BLaER1 treated with 17β-estradiol and CSF1 and Interleukin-3, amounts not matched to agents 10 nM and 100 nM (cell line): Measurements from ENCODE around the gene PSMA6.
"Not testable (repeated sequence)": the region's sequence is repeated elsewhere in the genome, so short reads cannot be mapped to it uniquely, and the experiment has no call there.

Experiments used
- H3K27ac ChIP-seq, 11 experiments: shearing (Covaris generic); formaldehyde crosslinking; 2 replicates each; pipeline ENCODE4 v1.8.1; 2022
- H3K27me3 ChIP-seq, 11 experiments: shearing (Covaris generic); formaldehyde crosslinking; 2 replicates each; pipeline ENCODE4 v1.8.1; 2022
- H3K36me3 ChIP-seq, 11 experiments: shearing (Covaris generic); formaldehyde crosslinking; 2 replicates each; pipeline ENCODE4 v1.8.1; 2022
- H3K4me1 ChIP-seq, 10 experiments: shearing (Covaris generic); formaldehyde crosslinking; 2 replicates each; pipeline ENCODE4 v1.8.1; 2022
- H3K4me2 ChIP-seq, 11 experiments: shearing (Covaris generic); formaldehyde crosslinking; 2 replicates each; pipeline ENCODE4 v1.8.1; 2022
- H3K4me3 ChIP-seq, 10 experiments: shearing (Covaris generic); formaldehyde crosslinking; 2 replicates each; pipeline ENCODE4 v1.8.1; 2022
- H3K9ac ChIP-seq, 11 experiments: shearing (Covaris generic); formaldehyde crosslinking; 2 replicates each; pipeline ENCODE4 v1.8.1; 2022
- H3K9me3 ChIP-seq, 11 experiments: shearing (Covaris generic); formaldehyde crosslinking; replicated peaks in 1 of 11; 2 replicates each; pipeline ENCODE4 v1.8.1; 2022
- H4K20me1 ChIP-seq, 11 experiments: shearing (Covaris generic); formaldehyde crosslinking; 2 replicates each; pipeline ENCODE4 v1.8.1; 2022
- Cebpa-rat ChIP-seq, 11 experiments: shearing (Covaris generic); IDR thresholded peaks; 2 replicates each; pipeline ENCODE4 v1.8.1; 2022

The PSMA6 gene

GRCh38 chr14:35355981-35356841, 64.0 kb downstream of the PSMA6 start:
- Histone ChIP-seq H3K27ac (no peak overlapping the region), H3K36me3 (no peaks in the 10 kb centered on the region), H3K4me1 (peaks cover 28 to 46% (median 34%) of the 10 kb centered on the region in 10 experiments), H3K4me2 (peak overlapping the region in 6 of 11 experiments; percentile 2 to 31 (median 10); a peak in 5 of 22 replicates), H4K20me1 (no peaks in the 10 kb centered on the region), H3K9me3 (no peaks in the 10 kb centered on the region), H3K27me3 (no peaks in the 10 kb centered on the region), H3K4me3 (no peak overlapping the region), H3K9ac (no peak overlapping the region)
- TF ChIP-seq Cebpa-rat (IDR thresholded peaks at IDR 0.05): no peak

DNA sequence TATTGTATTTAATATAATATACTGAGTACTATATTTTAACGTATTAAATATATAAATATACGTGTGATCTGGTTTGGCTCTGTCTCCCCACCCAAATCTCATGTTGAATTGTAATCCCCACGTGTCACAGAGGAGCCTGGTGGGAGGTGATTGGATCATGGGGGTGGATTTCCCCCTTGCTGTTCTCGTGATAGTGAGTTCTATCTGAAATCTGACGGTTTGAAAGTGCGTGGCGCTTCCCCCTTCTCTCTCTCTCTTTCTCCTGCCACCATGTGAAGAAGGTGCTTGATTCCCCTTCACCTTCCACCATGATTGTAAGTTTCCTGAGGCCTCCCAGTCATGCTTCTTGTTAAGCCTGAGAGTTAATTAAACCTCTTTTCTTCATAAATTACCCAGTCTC, 67.5 kb downstream of the PSMA6 start:
- H3K27ac ChIP-seq, H3K4me2 ChIP-seq, H3K36me3 ChIP-seq, H3K9me3 ChIP-seq, H4K20me1 ChIP-seq, H3K4me3 ChIP-seq, H3K9ac ChIP-seq, H3K27me3 ChIP-seq: not testable (repeated sequence)
- peaks cover 0 to 38% (median 5%) of the 10 kb centered on the region in 10 experiments; a peak in 9 of 20 replicates for H3K4me1 ChIP-seq

GRCh38 chr14:35361141-35361480, 68.9 kb downstream of the PSMA6 start:
- no peaks in the 10 kb centered on the region for H3K9me3 ChIP-seq
- H3K4me3 ChIP-seq: no peak overlapping the region
- no peaks in the 10 kb centered on the region for H3K36me3 ChIP-seq
- H3K9ac ChIP-seq: no peak overlapping the region
- H3K27ac ChIP-seq: no peak overlapping the region
- H3K27me3 ChIP-seq: no peaks in the 10 kb centered on the region
- TF ChIP-seq Cebpa-rat (IDR thresholded peaks at IDR 0.05): no peak
- H4K20me1 ChIP-seq: no peaks in the 10 kb centered on the region
- H3K4me2 ChIP-seq: no peak overlapping the region
- H3K4me1 ChIP-seq: peaks cover 11 to 46% (median 15%) of the 10 kb centered on the region in 10 experiments

DNA sequence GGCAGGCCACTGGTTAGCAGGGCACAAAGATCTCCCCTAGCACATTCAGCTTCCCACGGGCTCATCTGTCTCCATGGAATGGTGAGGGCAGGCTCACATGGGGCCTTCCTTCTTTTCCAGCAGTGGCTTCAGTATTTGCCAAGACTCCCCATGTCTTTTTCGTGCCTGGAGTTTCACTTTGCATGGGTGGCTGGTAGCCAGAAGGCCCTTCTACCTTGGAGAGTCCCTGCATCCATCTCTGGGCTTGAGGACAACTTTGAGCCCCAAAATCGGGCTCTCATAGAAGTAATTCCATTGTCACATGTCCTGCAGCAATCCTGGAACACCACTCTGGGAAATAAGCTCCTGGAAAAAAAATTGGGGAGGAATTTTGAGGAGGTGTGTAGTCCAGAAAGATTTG, 70.3 kb downstream of the PSMA6 start:
- Histone ChIP-seq H3K36me3 (no peaks in the 10 kb centered on the region), H3K4me3 (no peak overlapping the region), H3K9ac (no peak overlapping the region), H3K27ac (no peak overlapping the region), H3K9me3 (no peaks in the 10 kb centered on the region), H4K20me1 (no peaks in the 10 kb centered on the region), H3K4me2 (peak overlapping the region in 3 of 11 experiments; percentile 23 to 76 (median 31); a peak in 2 of 22 replicates), H3K4me1 (peaks cover 25 to 57% (median 27%) of the 10 kb centered on the region in 10 experiments), H3K27me3 (no peaks in the 10 kb centered on the region)
- no peak for TF ChIP-seq Cebpa-rat (IDR thresholded peaks at IDR 0.05)

- no peak overlapping the region for H3K27ac ChIP-seq
- TF ChIP-seq Cebpa-rat (IDR thresholded peaks at IDR 0.05): no peak
These were observed 70.8 kb downstream of the PSMA6 start for GRCh38 chr14:35362911-35363374.

DNA sequence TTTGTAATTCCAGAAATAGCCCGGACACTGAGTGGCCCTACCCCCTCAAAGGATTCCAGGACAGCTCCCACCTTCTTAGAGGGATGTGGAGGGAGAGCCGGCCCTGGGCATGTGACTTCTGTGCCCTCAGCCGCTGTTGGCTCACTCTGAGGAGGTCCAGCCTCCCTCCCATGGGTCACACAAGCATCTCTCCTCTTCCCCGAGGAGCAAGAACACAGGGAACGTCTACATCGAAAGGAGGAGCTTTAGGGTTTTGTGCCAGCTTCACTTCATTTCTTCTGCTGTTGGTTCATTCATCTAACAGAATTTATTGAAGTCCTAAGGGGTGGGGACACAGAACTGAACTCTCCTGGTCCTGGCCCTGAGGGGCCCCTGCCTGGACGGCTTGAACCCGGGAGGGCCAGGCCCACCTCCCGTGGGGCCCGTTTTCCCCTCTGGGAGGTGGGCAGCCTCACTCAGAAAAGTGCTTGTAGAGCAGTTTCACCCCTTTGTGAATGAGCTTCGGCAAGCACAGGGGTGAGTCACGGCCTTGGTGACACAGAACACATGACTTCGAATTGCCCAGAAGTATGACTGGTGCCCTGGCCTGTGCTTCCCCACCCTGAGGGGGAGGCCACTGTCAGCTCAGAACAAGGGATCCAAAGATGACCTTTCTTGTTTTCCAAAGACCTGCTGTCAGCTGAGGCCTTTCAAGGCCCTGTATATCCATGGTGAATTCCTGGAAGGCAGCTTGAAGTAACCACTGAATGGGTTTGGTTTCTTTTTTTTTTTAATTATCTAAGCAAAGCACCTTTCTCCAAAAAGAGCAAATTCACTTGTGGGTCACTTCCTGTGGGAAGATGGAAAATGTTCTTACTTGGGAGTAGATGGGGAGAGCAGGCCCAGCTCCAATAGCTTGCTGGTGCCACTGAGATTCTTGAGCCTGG, 73.2 kb downstream of the PSMA6 start:
- Histone ChIP-seq H3K4me2 (peak overlapping the region; percentile 76 to 93 (median 83)), H3K27me3 (no peaks in the 10 kb centered on the region), H3K9ac (peak overlapping the region in 7 of 11 experiments; percentile 2 to 82 (median 64); a peak in 11 of 22 replicates), H3K4me3 (no peak overlapping the region; a peak in 1 of 20 replicates), H3K36me3 (no peaks in the 10 kb centered on the region), H3K27ac (peak overlapping the region; percentile 65 to 95 (median 79); a peak in 20 of 22 replicates), H4K20me1 (no peaks in the 10 kb centered on the region), H3K4me1 (peaks cover 50 to 86% (median 57%) of the 10 kb centered on the region in 10 experiments), H3K9me3 (peaks cover 0 to 5% (median 0%) of the 10 kb centered on the region in 11 experiments; a peak in 1 of 22 replicates)
- TF ChIP-seq Cebpa-rat (IDR thresholded peaks at IDR 0.05): no peak

More at GRCh38 chr14:35362911-35363374, 70.8 kb downstream of the PSMA6 start:
- Histone ChIP-seq H4K20me1 (no peaks in the 10 kb centered on the region), H3K4me1 (peaks cover 30 to 62% (median 32%) of the 10 kb centered on the region in 10 experiments), H3K4me3 (no peak overlapping the region), H3K9me3 (no peaks in the 10 kb centered on the region), H3K9ac (no peak overlapping the region), H3K4me2 (peak overlapping the region in 3 of 11 experiments; percentile 23 to 76 (median 31); a peak in 5 of 22 replicates), H3K36me3 (no peaks in the 10 kb centered on the region), H3K27me3 (no peaks in the 10 kb centered on the region)

DNA sequence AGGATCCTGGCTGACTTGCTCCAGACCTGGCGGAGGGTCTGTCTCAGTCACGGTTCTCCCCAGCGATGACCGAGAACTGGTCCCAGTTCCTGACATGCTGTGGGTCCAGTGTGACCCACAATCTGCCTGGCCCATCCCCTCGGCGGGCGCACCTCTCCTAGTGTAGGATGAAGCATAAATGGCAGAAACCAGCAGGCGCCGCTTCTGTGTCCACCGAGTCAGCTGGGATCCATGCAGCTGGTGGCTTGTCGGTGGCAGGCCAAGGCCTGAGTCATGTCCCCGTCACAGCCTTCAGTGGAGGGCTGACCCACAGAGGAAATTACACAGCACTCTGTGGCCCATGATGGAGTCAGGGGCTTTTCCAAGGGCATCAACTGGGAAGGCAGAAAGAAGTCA, 73.9 kb downstream of the PSMA6 start:
- peak overlapping the region; percentile 65 to 95 (median 79) for H3K27ac ChIP-seq
- no peaks in the 10 kb centered on the region for H3K36me3 ChIP-seq
- H3K4me2 ChIP-seq: peak overlapping the region; percentile 76 to 93 (median 83)
- TF ChIP-seq Cebpa-rat (IDR thresholded peaks at IDR 0.05): no peak
- H3K4me1 ChIP-seq: peaks cover 50 to 90% (median 58%) of the 10 kb centered on the region in 10 experiments
- H3K9me3 ChIP-seq: peaks cover 3 to 10% (median 5%) of the 10 kb centered on the region in 11 experiments; a peak in 19 of 22 replicates
- H3K27me3 ChIP-seq: no peaks in the 10 kb centered on the region
- peak overlapping the region in 7 of 11 experiments; percentile 2 to 82 (median 64); a peak in 12 of 22 replicates for H3K9ac ChIP-seq
- no peaks in the 10 kb centered on the region for H4K20me1 ChIP-seq
- H3K4me3 ChIP-seq: no peak overlapping the region; a peak in 1 of 20 replicates

DNA sequence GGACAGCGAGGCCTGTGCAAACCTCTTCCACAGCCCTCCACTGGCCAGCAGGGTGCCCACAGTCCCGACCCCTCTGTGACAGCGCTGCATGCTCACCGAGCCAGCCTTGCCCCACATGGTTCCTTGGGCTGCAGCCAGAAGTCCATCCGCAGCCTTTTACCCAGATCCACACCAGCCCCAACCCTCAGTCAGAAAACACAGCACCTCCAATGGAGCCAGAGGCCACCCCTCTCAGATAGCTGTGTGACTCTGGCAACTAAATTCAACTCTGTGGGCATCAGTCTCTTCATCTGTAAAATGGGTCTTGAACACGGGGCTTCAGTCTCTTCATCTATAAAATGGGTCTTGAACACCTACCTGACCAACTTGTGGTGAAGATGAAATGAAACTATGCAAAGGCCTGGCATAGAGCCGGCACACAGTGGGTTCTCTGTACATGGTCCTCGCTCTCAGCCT, 74.4 kb downstream of the PSMA6 start:
- Histone ChIP-seq H3K36me3 (no peaks in the 10 kb centered on the region), H3K4me3 (no peak overlapping the region), H3K4me2 (peak overlapping the region; percentile 76 to 93 (median 83)), H3K27me3 (no peaks in the 10 kb centered on the region), H3K9ac (peak overlapping the region; percentile 1 to 82 (median 65); a peak in 15 of 22 replicates), H3K4me1 (peaks cover 50 to 90% (median 58%) of the 10 kb centered on the region in 10 experiments), H3K9me3 (peaks cover 6 to 15% (median 10%) of the 10 kb centered on the region in 11 experiments; a peak in 20 of 22 replicates), H3K27ac (peak overlapping the region; percentile 65 to 95 (median 79)), H4K20me1 (no peaks in the 10 kb centered on the region)
- TF ChIP-seq Cebpa-rat (IDR thresholded peaks at IDR 0.05): no peak
